NB4 (cell line): Measurements from ENCODE around the gene EPHA6.
"Not testable (repeated sequence)": the region's sequence is repeated elsewhere in the genome, so short reads cannot be mapped to it uniquely, and the experiment has no call there.

ENCODE experiments used
- DNase-seq: peaks from one replicate; pipeline ENCODE4 v3.0.0; 2010; ENCODE audit warnings: low read depth
- H3K4me3 ChIP-seq: one replicate; pipeline ENCODE4 v1.5.1; 2011; ENCODE audit warnings: mild to moderate bottlenecking, low read depth, low read length, moderate library complexity
- CTCF ChIP-seq: IDR thresholded peaks from one replicate; pipeline ENCODE4 v1.5.1; 2012; ENCODE audit warnings: low read depth, low read length
- MAX ChIP-seq: IDR thresholded peaks from 2 replicates; pipeline ENCODE4 v1.6.1; 2011; ENCODE audit warnings: low read depth, low read length
- MYC ChIP-seq: IDR thresholded peaks from 2 replicates; pipeline ENCODE4 v1.6.1; 2011; ENCODE audit warnings: low read depth, low read length
- POLR2A ChIP-seq: IDR thresholded peaks from 2 replicates; pipeline ENCODE4 v1.6.1; 2011; ENCODE audit warnings: mild to moderate bottlenecking; ENCODE audit not compliant: insufficient read length; ENCODE audit errors: extremely low read depth

EPHA6 gene

DNA sequence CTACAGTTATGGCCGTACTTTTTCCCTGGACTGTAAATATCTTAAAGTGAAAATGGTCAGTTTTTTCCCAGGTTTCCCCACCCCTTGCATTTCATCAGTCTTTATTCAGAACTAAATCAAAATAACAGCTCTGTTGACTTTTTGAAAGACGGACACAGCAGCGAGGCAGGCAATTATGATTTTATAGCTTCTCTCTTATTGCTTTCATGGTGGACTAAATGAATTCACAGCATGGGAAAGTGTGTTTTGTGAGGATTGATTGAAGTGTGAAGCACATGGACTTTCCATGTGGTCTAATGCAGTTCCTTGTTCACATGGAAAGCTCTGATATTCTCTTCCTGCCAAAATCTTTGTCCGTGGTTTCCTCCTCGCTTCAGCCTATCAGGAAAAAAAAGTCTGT lies 681.5 kb downstream of the EPHA6 start:
- no peak for DNase-seq
- TF ChIP-seq MAX (no peak), CTCF (no peak), POLR2A (no peak), MYC (no peak)
- no peak overlapping the region for H3K4me3 ChIP-seq

DNA sequence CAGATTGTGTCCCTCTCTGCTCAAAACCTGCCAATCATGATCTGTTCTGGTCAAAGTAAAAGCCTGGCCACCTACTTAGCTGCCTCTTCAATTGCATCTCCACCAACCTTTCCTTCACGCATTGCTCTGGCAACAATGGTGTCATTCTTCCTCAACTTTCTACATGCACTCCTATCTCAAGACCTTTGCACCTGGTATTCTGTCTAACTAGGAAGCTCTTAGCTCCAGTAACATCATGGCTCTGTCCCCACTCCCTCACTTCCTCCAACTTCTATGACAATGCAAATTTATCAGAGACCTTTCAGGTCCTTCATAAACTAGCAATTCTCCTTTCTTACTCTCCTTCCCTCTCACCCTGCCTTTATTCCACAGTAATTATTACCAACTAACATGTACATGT lies 682.7 kb downstream of the EPHA6 start:
- no peak overlapping the region for H3K4me3 ChIP-seq
- DNase-seq, result no peak
- TF ChIP-seq POLR2A (no peak), CTCF (no peak), MAX (no peak)

DNA sequence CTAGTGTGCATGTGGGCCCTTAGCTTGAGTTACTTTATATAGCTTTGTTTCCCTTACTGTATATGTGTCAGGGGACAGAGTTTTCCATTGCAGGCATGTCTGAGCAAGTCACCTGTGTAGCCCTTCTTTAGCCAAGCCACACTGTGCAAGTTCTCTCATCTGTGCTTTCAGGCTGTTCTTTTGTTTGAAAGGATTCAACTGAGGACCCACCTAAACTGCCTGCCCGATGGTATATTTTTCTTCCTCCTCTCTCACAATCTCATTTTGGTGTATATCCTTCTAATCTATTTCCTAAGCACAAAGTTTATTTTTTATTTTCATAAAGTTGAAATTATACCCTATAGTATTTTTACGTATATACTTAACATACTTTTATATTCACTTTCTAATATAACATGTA lies 690.1 kb downstream of the EPHA6 start:
- no peak overlapping the region for H3K4me3 ChIP-seq
- TF ChIP-seq MYC, result no peak
- no peak for TF ChIP-seq POLR2A
- TF ChIP-seq MAX, result no peak
- no peak for TF ChIP-seq CTCF
- DNase-seq, result no peak

GRCh38 chr3:97510795-97511194 lies 696.4 kb downstream of the EPHA6 start:
- no peak overlapping the region for H3K4me3 ChIP-seq
- DNase-seq, result no peak
- TF ChIP-seq POLR2A, result no peak

GRCh38 chr3:97515076-97515475 lies 700.7 kb downstream of the EPHA6 start:
- TF ChIP-seq CTCF (no peak), MAX (no peak), MYC (no peak), POLR2A (no peak)
- no peak overlapping the region for H3K4me3 ChIP-seq
- no peak for DNase-seq

DNA sequence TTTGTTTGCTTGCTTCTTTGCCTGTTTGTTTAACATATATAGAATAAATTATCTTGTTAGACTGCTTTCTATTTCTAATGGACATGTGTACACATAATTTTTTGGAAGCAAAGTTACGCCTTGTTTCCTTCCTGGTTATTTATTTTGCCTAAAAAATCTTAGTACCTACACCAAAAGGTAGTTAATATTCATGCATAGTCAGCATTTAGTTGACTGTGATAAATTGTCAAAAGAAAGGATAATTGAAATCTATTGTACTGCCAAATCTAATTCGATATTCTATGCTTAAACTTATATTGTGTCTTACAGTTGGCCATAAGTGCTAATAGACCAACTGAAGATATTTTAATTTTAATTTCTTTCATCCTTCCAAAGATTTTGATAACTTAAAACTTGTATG lies 716.3 kb downstream of the EPHA6 start:
- H3K4me3 ChIP-seq, result no peak overlapping the region
- no peak for DNase-seq
- no peak for TF ChIP-seq MYC
- no peak for TF ChIP-seq CTCF
- no peak for TF ChIP-seq MAX
- no peak for TF ChIP-seq POLR2A

- H3K4me3 ChIP-seq, DNase-seq: not testable (repeated sequence)
Measured at GRCh38 chr3:97547573-97547972, 733.2 kb downstream of the EPHA6 start.
